ENCODE data around the gene CIT.

The CIT gene

GRCh38 chr12:119803381-119803791 lies 73.7 kb downstream of the CIT start:
- DNase-seq = no peak

- no peak for DNase-seq
Observed at GRCh38 chr12:119802472-119802871, 74.6 kb downstream of the CIT start.

GRCh38 chr12:119797090-119797489 lies 80.0 kb downstream of the CIT start:
- DNase-seq = no peak

GRCh38 chr12:119796292-119796691 lies 80.8 kb downstream of the CIT start:
- no peak for DNase-seq

- DNase-seq = no peak
Observed at GRCh38 chr12:119791453-119791852, 85.7 kb downstream of the CIT start.

GRCh38 chr12:119788786-119789185 lies 88.3 kb downstream of the CIT start:
- DNase-seq = no peak

GRCh38 chr12:119786539-119786938 lies 90.6 kb downstream of the CIT start:
- no peak for DNase-seq

GRCh38 chr12:119784673-119785072 lies 92.4 kb downstream of the CIT start:
- no peak for DNase-seq

- DNase-seq = no peak
Observed at GRCh38 chr12:119783787-119784186, 93.3 kb downstream of the CIT start.

GRCh38 chr12:119781804-119782203 lies 95.3 kb downstream of the CIT start:
- DNase-seq = no peak

GRCh38 chr12:119780786-119781434 lies 96.2 kb downstream of the CIT start:
- peak; percentile 28 for DNase-seq

- no peak for DNase-seq
Observed at GRCh38 chr12:119775246-119775895, 101.7 kb downstream of the CIT start.

- DNase-seq = no peak
Observed at GRCh38 chr12:119772431-119772830, 104.7 kb downstream of the CIT start.

GRCh38 chr12:119770146-119770545 lies 107.0 kb downstream of the CIT start:
- no peak for DNase-seq

GRCh38 chr12:119762619-119763018 lies 114.5 kb downstream of the CIT start:
- no peak for DNase-seq

- DNase-seq = no peak
Observed at GRCh38 chr12:119758722-119759121, 118.4 kb downstream of the CIT start.

- no peak for DNase-seq
Observed at GRCh38 chr12:119758234-119758633, 118.9 kb downstream of the CIT start.

GRCh38 chr12:119751961-119752360 lies 125.2 kb downstream of the CIT start:
- DNase-seq = no peak

- no peak for DNase-seq
Observed at GRCh38 chr12:119749666-119750065, 127.5 kb downstream of the CIT start.

- no peak for DNase-seq
Observed at GRCh38 chr12:119748497-119748896, 128.6 kb downstream of the CIT start.

GRCh38 chr12:119746169-119746568 lies 131.0 kb downstream of the CIT start:
- DNase-seq = no peak

- no peak for DNase-seq
Observed at GRCh38 chr12:119744900-119745606, 132.1 kb downstream of the CIT start.

- no peak for DNase-seq
Observed at GRCh38 chr12:119742700-119743099, 134.4 kb downstream of the CIT start.

- DNase-seq = no peak
Observed at GRCh38 chr12:119740830-119741229, 136.3 kb downstream of the CIT start.
